Memory B cell (primary cell): ENCODE data around the gene KRTAP10-1.

Experiments used
- ATAC-seq: fragments of 150-1000 bp; cut with Tn5 transposase; 2 replicates; pipeline ENCODE4 v1.10.0; 2021; ENCODE audit warnings: low read depth, mild to moderate bottlenecking, moderate library complexity
- DNase-seq, 2 donors: peaks; one replicate each; pipeline ENCODE4 v3.0.0; 2022; ENCODE audit warnings: low spot score in 2 of 2
- H3K27ac Mint-ChIP-seq: one replicate; pipeline ENCODE4 v1.8.0; 2022; ENCODE audit warnings: mild to moderate bottlenecking, moderate library complexity, mixed read lengths
- H3K27me3 Mint-ChIP-seq: one replicate; pipeline ENCODE4 v1.8.0; 2022; ENCODE audit warnings: mixed read lengths
- H3K36me3 Mint-ChIP-seq: one replicate; pipeline ENCODE4 v1.8.0; 2022; ENCODE audit warnings: mild to moderate bottlenecking, mixed read lengths
- H3K4me1 Mint-ChIP-seq: one replicate; pipeline ENCODE4 v1.8.0; 2022; ENCODE audit warnings: mixed read lengths
- H3K4me3 Mint-ChIP-seq: one replicate; pipeline ENCODE4 v1.8.0; 2022; ENCODE audit warnings: mild to moderate bottlenecking, moderate library complexity, mixed read lengths
- H3K9me3 Mint-ChIP-seq: one replicate; pipeline ENCODE4 v1.8.0; 2022; ENCODE audit warnings: mixed read lengths

Gene KRTAP10-1

DNA sequence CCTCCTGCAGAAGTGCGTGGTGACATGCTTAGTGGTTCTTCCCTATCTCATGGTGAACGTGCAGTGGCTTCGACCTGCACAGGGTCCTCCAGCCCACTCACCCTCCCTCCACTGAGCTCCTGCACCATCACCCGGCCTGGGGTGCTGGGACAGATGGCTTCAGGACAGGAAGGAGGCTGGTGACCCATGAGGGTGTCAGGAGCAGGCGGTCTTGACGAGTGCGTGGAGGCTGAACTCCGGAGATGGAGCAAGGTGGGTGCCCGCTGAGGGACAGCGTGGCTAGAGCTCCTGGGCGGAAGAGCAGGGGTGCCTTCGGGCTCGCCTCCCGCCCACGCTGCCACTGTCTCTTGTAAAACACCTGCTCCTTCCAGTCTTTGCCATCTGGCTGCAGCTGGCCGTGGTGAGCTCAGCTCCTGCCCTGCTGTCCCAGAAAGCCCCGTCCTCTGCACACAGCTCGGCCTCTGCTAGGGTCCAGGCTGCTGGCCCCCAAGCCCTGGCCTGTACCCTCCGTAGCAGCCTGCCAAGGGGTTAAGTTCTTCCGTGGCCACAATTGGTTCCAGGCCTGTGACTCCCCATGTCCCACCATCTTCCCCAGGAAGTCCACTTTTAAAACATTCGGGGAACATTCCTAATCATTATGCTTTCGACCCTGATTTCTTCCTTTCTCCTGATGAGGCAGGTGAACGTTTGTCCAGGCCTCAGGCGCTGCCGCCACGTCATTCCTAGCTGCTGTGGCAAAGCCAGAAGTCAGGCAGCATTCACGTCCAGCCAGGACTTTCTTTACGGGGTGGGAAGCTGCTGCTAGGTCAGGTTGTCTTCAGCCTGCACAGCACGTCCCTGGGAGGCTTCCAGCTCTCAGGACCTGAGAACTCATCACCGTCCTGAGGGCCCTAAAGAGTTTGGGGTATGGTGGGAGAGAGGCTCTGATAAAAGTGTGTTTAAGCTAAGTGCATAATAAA is 8.1 kb downstream of the KRTAP10-1 start:
- ATAC-seq = no peak
- peaks cover 12% of the 10 kb centered on the region for H3K27me3 Mint-ChIP-seq
- H3K4me3 Mint-ChIP-seq = no peak overlapping the region
- H3K4me1 Mint-ChIP-seq = peaks cover 4% of the 10 kb centered on the region
- DNase-seq = no peak
- no peaks in the 10 kb centered on the region for H3K36me3 Mint-ChIP-seq
- H3K9me3 Mint-ChIP-seq = peaks cover 1% of the 10 kb centered on the region
- no peak overlapping the region for H3K27ac Mint-ChIP-seq

GRCh38 chr21:44530903-44531605 is 8.9 kb downstream of the KRTAP10-1 start:
- ATAC-seq (no peak), DNase-seq (no peak)
- Mint-ChIP-seq H3K36me3 (no peaks in the 10 kb centered on the region), H3K9me3 (peaks cover 1% of the 10 kb centered on the region), H3K27ac (no peak overlapping the region), H3K27me3 (peaks cover 12% of the 10 kb centered on the region), H3K4me1 (peaks cover 4% of the 10 kb centered on the region), H3K4me3 (no peak overlapping the region)

GRCh38 chr21:44530221-44530902 is 9.6 kb downstream of the KRTAP10-1 start:
- no peak overlapping the region for H3K4me3 Mint-ChIP-seq
- DNase-seq = no peak
- H3K9me3 Mint-ChIP-seq = peaks cover 1% of the 10 kb centered on the region
- H3K27ac Mint-ChIP-seq = no peak overlapping the region
- H3K27me3 Mint-ChIP-seq = peaks cover 12% of the 10 kb centered on the region
- peaks cover 4% of the 10 kb centered on the region for H3K4me1 Mint-ChIP-seq
- ATAC-seq = no peak
- H3K36me3 Mint-ChIP-seq = no peaks in the 10 kb centered on the region

DNA sequence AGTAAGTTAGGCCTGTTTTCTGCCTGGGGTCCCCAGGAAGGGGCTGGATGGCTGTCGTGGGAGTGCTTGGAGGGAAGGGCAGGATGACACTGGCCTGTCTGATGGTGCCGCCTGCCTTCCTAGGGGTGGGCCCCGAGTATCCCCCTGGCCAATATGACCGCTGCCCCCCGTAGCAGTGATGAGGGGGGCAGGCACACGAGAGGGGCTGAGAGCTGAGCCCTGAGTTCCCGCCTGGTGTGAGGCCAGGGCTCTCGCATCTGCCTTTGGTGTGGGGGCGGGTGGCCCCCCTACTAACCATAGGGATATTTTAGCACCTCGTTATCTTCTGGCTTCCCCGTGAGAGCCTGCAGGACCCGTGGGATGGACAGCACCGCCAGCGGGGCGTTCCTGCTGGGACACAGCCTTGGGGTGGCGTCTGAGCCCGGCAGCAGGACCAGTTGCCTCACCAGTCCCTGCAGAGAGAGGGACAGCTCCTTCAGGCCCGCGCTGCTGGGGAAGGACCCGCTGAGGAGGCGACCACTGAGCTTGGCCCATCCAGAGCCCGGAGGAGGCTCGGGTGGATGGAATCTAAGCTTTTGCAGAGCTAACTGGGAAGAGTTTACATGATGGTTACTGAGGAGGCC is 10.4 kb downstream of the KRTAP10-1 start:
- no peak overlapping the region for H3K27ac Mint-ChIP-seq
- H3K4me3 Mint-ChIP-seq = no peak overlapping the region
- peaks cover 1% of the 10 kb centered on the region for H3K9me3 Mint-ChIP-seq
- peaks cover 10% of the 10 kb centered on the region for H3K27me3 Mint-ChIP-seq
- H3K4me1 Mint-ChIP-seq = peaks cover 4% of the 10 kb centered on the region
- H3K36me3 Mint-ChIP-seq = no peaks in the 10 kb centered on the region
- no peak for ATAC-seq
- no peak for DNase-seq

DNA sequence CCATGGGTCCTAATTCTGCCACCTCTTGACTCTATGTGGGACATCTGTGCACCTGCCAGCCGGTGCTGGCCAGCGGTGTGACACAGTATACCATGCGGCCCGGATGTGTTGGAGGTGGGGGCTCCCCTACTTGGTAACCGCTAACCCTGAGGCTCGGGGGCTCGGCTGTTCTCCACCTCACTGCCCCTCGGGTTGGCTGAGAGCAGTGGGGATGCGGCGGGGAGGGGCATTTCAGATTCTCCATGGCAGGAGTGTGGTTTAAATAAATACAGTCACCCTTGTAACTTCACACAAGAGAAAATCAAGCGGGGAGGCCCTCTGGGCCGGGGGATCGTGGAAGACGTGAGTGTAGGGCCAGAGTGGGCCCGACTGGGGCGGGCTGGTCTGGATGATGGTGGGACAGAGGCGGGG is 11.0 kb downstream of the KRTAP10-1 start:
- H3K9me3 Mint-ChIP-seq = peaks cover 1% of the 10 kb centered on the region
- H3K27me3 Mint-ChIP-seq = peaks cover 9% of the 10 kb centered on the region
- H3K27ac Mint-ChIP-seq = no peak overlapping the region
- DNase-seq (no peak), ATAC-seq (no peak)
- no peaks in the 10 kb centered on the region for H3K36me3 Mint-ChIP-seq
- no peak overlapping the region for H3K4me3 Mint-ChIP-seq
- peaks cover 4% of the 10 kb centered on the region for H3K4me1 Mint-ChIP-seq

- no peak overlapping the region for H3K4me3 Mint-ChIP-seq
- H3K4me1 Mint-ChIP-seq = peaks cover 4% of the 10 kb centered on the region
- H3K27ac Mint-ChIP-seq = no peak overlapping the region
- peaks cover 1% of the 10 kb centered on the region for H3K9me3 Mint-ChIP-seq
- peaks cover 9% of the 10 kb centered on the region for H3K27me3 Mint-ChIP-seq
- ATAC-seq (no peak), DNase-seq (no peak)
- no peaks in the 10 kb centered on the region for H3K36me3 Mint-ChIP-seq
Observed at GRCh38 chr21:44528634-44528995, 11.4 kb downstream of the KRTAP10-1 start.

DNA sequence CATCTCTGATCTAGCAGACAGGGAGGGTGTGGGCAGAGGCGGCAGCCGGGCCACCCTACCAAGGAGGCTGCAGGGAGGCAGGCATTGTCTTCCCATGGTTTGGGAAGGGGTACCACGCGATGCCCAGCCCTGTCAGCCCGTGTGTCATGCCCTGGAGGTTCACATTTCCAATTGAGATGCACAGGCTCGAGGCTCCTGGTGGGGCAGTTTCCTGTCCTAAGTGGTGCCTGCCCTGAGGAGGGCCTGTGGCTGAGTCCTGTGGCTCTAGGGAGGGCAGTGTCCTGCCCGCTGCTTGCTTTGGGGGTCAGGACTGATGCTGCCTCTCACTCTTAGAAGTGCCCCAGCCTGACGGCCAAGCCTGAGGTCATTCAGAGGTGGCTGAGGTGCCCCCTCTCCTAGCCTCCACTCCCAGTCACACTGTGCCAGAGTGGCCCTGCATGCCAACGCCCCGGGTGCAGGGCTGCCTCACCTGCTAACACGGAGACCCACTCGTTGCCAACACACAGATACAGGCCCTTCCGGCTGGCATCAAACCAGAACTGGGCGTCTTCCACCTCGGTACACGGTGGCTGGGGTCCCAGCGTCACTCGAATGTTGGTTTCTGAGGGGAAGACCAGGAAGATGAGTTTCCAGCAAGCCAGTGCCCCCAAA is 11.9 kb downstream of the KRTAP10-1 start:
- no peak overlapping the region for H3K27ac Mint-ChIP-seq
- H3K9me3 Mint-ChIP-seq = peaks cover 1% of the 10 kb centered on the region
- ATAC-seq (no peak), DNase-seq (no peak)
- peaks cover 4% of the 10 kb centered on the region for H3K4me1 Mint-ChIP-seq
- H3K4me3 Mint-ChIP-seq = no peak overlapping the region
- no peaks in the 10 kb centered on the region for H3K36me3 Mint-ChIP-seq
- peaks cover 9% of the 10 kb centered on the region for H3K27me3 Mint-ChIP-seq

- Mint-ChIP-seq H3K36me3 (no peaks in the 10 kb centered on the region), H3K27me3 (peaks cover 9% of the 10 kb centered on the region), H3K9me3 (peaks cover 1% of the 10 kb centered on the region), H3K4me3 (no peak overlapping the region), H3K4me1 (peaks cover 4% of the 10 kb centered on the region), H3K27ac (no peak overlapping the region)
- ATAC-seq = no peak
- DNase-seq = no peak
Observed at GRCh38 chr21:44527156-44527982, 12.6 kb downstream of the KRTAP10-1 start.

DNA sequence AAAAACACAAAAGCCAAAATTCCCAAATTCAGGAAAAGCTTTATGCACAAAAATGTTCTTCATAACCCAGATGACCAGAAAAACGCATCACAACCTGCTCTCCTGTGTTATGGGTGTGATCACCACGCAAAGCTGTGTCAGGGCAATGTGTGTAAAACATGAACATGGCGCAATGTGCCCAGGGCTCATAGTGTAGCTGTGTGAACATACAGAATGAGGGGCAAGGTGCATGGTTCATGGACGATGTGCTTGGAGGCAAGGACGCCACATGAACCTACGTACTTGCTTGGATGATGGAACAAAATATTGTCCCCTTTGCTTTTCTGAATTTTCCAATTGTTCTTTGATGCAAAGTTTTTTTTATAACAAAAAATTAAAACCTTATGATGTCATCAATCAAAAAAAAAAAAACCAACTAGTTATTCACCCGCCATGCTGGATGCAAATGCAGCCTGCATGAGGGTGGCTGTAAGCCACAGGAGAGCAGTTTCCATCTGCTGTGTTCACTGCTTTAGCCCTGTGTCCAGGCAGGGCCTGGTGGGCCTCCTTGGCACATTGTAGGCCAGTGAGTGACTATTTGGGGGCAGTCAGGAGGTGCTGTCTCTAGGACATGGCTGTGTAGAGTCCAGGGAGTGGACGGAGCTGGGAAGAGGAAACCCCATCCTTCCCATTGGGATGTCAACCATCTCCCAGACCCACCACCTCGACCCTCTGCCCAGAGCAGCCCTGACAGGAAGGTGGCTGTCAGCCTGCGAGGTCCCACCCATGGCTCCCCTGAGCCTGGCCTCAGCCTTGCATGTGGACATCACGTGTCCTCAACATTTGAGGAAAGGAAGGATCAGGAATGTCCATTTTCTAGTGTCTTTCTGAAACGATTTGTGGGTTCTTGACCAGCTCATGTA is 13.6 kb downstream of the KRTAP10-1 start:
- peaks cover 1% of the 10 kb centered on the region for H3K9me3 Mint-ChIP-seq
- H3K27ac Mint-ChIP-seq = no peak overlapping the region
- no peaks in the 10 kb centered on the region for H3K36me3 Mint-ChIP-seq
- H3K27me3 Mint-ChIP-seq = peaks cover 6% of the 10 kb centered on the region
- DNase-seq (no peak), ATAC-seq (no peak)
- H3K4me3 Mint-ChIP-seq = no peak overlapping the region
- H3K4me1 Mint-ChIP-seq = peaks cover 4% of the 10 kb centered on the region

DNA sequence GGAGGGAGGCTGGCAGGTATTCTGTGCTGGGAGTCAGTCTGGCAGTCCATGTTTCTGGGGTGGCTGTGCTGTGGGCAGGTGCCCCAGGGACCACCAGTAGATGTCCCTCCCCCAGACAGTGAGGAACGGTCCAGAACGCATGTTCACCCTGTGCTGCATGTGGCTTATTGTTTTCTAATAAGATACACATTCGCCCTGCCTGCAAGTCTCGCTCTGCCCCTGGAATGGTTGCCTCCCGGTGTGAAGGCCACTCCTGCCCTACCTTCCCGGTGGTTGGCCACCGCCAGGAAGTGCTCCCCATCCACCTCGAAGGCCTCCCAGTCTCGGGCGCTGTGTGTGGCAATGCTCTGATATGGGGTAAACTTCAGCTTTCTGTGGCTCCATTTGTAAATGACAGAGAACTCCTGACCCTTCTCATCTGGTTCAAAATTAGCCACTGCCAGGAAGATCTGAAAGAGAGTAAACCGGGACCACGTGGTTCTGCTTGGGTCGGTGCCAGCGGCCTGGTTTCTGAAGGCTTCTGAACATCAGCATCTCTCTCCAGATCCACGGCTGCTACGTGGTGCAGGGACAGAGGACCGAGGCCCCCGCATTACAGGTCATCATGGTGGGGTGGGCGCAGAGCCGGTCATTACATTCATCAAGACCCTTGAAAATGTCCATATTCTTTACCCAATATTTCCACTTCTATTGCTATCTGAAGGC is 14.5 kb downstream of the KRTAP10-1 start:
- H3K4me3 Mint-ChIP-seq = no peak overlapping the region
- DNase-seq = no peak
- peaks cover 1% of the 10 kb centered on the region for H3K9me3 Mint-ChIP-seq
- no peaks in the 10 kb centered on the region for H3K36me3 Mint-ChIP-seq
- no peak for ATAC-seq
- no peak overlapping the region for H3K27ac Mint-ChIP-seq
- peaks cover 4% of the 10 kb centered on the region for H3K4me1 Mint-ChIP-seq
- H3K27me3 Mint-ChIP-seq = peaks cover 7% of the 10 kb centered on the region

DNA sequence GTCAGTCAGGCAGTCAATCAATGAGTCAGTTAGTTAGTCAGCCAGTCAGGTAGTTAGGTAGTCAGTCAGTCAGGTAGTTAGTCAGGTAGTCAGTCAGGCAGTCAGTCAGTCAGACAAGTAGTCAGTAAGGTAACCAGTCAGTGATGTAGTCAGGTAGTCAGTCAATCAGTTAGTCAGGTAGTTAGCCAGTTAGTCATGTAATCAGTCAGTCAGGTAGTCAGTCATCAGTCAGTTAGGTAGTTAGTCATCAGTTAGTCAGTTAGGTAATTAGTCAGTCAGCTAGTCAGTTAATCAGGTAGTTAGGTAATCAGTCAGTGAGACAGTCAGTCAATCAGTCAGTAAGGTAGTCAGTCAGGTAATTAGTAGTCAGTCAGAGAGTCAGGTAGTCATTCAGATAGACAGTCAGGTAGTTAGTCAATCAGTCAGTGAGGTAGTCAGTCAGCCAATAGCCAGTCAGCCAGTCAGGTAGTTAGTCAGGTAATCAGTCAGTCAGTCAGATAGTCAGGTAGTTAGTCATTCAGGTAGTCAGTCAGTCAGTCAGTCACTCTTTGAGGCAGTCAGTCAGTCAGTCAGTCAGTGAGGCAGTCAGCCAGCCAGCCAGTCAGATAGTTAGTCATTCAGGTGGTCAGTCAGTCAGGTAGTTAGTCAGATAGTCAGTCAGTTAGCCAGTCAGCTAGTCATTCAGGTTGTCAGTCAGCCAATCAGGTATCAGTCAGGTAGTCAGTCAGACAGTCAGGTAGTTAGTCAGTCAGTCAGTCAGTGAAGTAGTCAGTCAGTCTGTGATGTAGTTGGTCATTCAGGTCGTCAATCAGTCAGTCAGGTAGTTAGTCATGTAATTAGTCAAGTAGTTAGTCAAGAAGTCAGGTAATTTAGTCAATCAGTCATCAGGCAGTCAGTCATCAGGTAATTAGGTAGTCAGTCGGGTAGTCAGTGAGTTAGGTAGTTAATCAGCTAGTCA is 15.3 kb downstream of the KRTAP10-1 start:
- no peak for ATAC-seq
- no peak for DNase-seq

More for the DNA sequence above, 15.3 kb downstream of the KRTAP10-1 start:
- Mint-ChIP-seq H3K4me3 (no peak overlapping the region), H3K36me3 (no peaks in the 10 kb centered on the region), H3K27ac (no peak overlapping the region), H3K27me3 (peaks cover 4% of the 10 kb centered on the region), H3K9me3 (no peaks in the 10 kb centered on the region), H3K4me1 (no peaks in the 10 kb centered on the region)
